GM10847 (cell line): ENCODE measurements around the gene ADGRB3.

Source experiments
- POLR2A ChIP-seq: IDR thresholded peaks from 2 replicates; pipeline ENCODE4 v1.6.1; 2011; ENCODE audit not compliant: insufficient read length; ENCODE audit errors: extremely low read depth

ADGRB3 gene

GRCh38 chr6:68634726-68635411 is at the start of gene ADGRB3:
Gene ADGRB3 (plus strand): TSS chr6:68635282. CDS start chr6:68638676, 3,394 bp downstream.
- no peak for TF ChIP-seq POLR2A

- no peak for TF ChIP-seq POLR2A
Observed at GRCh38 chr6:68593558-68593957, 41.5 kb upstream of the ADGRB3 start.

- no peak for TF ChIP-seq POLR2A
Observed at GRCh38 chr6:68597642-68598041, 37.4 kb upstream of the ADGRB3 start.

GRCh38 chr6:68615938-68616337 is 19.1 kb upstream of the ADGRB3 start:
- no peak for TF ChIP-seq POLR2A

- no peak for TF ChIP-seq POLR2A
Observed at GRCh38 chr6:68625998-68626397, 9.1 kb upstream of the ADGRB3 start.

GRCh38 chr6:68628161-68628560 is 6.9 kb upstream of the ADGRB3 start:
- no peak for TF ChIP-seq POLR2A

- no peak for TF ChIP-seq POLR2A
Observed at GRCh38 chr6:68632734-68633133, 2.3 kb upstream of the ADGRB3 start.

- no peak for TF ChIP-seq POLR2A
Observed at GRCh38 chr6:68633281-68633971, 1.7 kb upstream of the ADGRB3 start.

GRCh38 chr6:68633972-68634725 is 933 bp upstream of the ADGRB3 start:
- TF ChIP-seq POLR2A = no peak

- no peak for TF ChIP-seq POLR2A
Observed at GRCh38 chr6:68635412-68635705, 277 bp downstream of the ADGRB3 start.

GRCh38 chr6:68635706-68636513 is 828 bp downstream of the ADGRB3 start:
- TF ChIP-seq POLR2A = no peak

GRCh38 chr6:68636666-68637065 is 1.6 kb downstream of the ADGRB3 start:
- TF ChIP-seq POLR2A = no peak

GRCh38 chr6:68637071-68637470 is 2.0 kb downstream of the ADGRB3 start:
- TF ChIP-seq POLR2A = no peak

- TF ChIP-seq POLR2A = no peak
Observed at GRCh38 chr6:68637782-68638181, 2.7 kb downstream of the ADGRB3 start.

GRCh38 chr6:68638230-68638900 is 3.3 kb downstream of the ADGRB3 start:
- no peak for TF ChIP-seq POLR2A
